ENCODE measurements around the gene NOLC1.

The NOLC1 gene

DNA sequence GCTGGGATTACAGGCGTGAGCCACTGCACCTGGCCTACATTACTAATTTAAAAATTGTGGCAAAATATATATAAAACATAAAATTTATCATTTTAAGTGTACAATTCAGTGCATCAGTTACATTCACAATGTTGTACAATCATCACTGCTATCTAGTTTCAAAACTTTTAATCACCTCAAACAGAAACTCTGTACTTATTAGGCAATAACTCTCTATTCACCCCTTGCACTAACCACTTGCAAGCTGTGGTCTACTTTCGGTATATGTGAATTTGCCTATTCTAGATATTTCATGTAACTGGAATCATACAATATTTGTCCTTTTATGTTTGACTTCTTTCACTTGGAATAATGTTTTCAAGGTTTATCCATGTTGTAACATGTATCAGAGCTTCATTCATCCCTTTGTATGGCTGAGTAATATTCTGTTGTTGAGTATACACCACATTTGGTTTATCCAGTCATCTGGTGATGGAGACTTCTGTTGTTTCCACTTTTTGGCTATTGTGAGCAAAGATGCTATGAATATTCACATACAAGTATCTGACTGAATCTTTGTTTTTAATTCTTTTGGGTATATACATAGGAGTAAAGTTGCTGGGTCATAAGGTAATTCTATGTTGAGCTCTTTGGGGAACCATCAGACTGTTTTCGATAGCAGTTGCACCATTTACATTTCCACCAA is 59.6 kb downstream of the NOLC1 start:
- DNase-seq: no peak
